ENCODE data around the gene SLC12A7. TPM values are rescaled to one million over a fixed set of nuclear protein-coding genes. Genes with fewer than 3 reads are reported as not detected.

Gene SLC12A7
- total and polyA plus RNA-seq, 2 of the 13 experiments (the other 11 are each of a cell fraction or from before 2014, with no cell fraction given): 14.0 to 18.5 TPM

GRCh38 chr5:1048162-1048721 lies 63.6 kb downstream of the SLC12A7 start (continued):
- TF ChIP-seq RBM22 (optimal IDR thresholded peaks at IDR 0.05; ENCODE audit: low read length): no peak
- TF ChIP-seq RXRA (CRISPR knock-in tag; IDR thresholded peaks at IDR 0.05): no peak
- no peak for TF ChIP-seq SRY (CRISPR knock-in tag; IDR thresholded peaks at IDR 0.05)
- no peak for TF ChIP-seq HOXA9 (CRISPR knock-in tag; IDR thresholded peaks at IDR 0.05; ENCODE audit: borderline replicate concordance)

GRCh38 chr5:1047332-1047965 lies 64.4 kb downstream of the SLC12A7 start:
- no peak for DNase-seq (ENCODE audit: low spot score)
- H3K79me2 ChIP-seq (ENCODE audit: insufficient read depth, low read length): no peaks in the 10 kb centered on the region
- no peak overlapping the region for H3K4me2 ChIP-seq (ENCODE audit: low read depth, low read length)
- H3K36me3 ChIP-seq (replicated peaks in 1 of 2; ENCODE audit: control insufficient read depth in 1 of 2, insufficient read depth in 2 of 2, low read length in 2 of 2): peaks cover 2 to 10% of the 10 kb centered on the region in 2 experiments; a peak in 3 of 5 replicates
- ChIA-PET POLR2A (no interaction called here), CTCF (ENCODE audit: low intra/inter-chr PET ratio, low total read pairs) (no interaction called here)
- TSS peak; percentile 39 for BruUV-seq (replicated peaks)
- no peaks in the 10 kb centered on the region for H3K27me3 ChIP-seq (ENCODE audit: control insufficient read depth in 1 of 2, insufficient read depth in 2 of 2, low read length in 2 of 2)
- H3K4me3 ChIP-seq (replicated peaks in 1 of 3; ENCODE audit: insufficient read depth in 1 of 3, low read depth in 2 of 3, low read length in 3 of 3): no peak overlapping the region
- FAIRE-seq: no peak
- in situ Hi-C loops (cut with HindIII; ENCODE audit: extremely low pct_ligation_motif_present, low pct_unique_long_range_greater_than_20kb): no loop called here
- WGBS (ENCODE audit: low lambda C conversion rate): 68% methylated on average over 11 of the region's 11 CpGs
- no peak for ATAC-seq
- H2AFZ ChIP-seq (ENCODE audit: low read length): no peak overlapping the region
- H3K4me1 ChIP-seq (ENCODE audit: insufficient read depth, low read length): no peaks in the 10 kb centered on the region
- intact Hi-C loops (cut with micrococcal nuclease; ENCODE audit: unreplicated experiment): no loop called here
- no peak overlapping the region for H3K9ac ChIP-seq (ENCODE audit: insufficient read depth, low read depth, low read length)
- no peaks in the 10 kb centered on the region for H3K9me3 ChIP-seq (ENCODE audit: low read length)
- H3K27ac ChIP-seq (ENCODE audit: extremely low read length, insufficient read depth, low read length): no peak overlapping the region
- H4K20me1 ChIP-seq (ENCODE audit: insufficient read depth, low read length): no peaks in the 10 kb centered on the region
- TF ChIP-seq ZBTB8A (CRISPR knock-in tag; IDR thresholded peaks at IDR 0.05; ENCODE audit: borderline replicate concordance, low read depth): no peak
- TF ChIP-seq, protein P1, sequence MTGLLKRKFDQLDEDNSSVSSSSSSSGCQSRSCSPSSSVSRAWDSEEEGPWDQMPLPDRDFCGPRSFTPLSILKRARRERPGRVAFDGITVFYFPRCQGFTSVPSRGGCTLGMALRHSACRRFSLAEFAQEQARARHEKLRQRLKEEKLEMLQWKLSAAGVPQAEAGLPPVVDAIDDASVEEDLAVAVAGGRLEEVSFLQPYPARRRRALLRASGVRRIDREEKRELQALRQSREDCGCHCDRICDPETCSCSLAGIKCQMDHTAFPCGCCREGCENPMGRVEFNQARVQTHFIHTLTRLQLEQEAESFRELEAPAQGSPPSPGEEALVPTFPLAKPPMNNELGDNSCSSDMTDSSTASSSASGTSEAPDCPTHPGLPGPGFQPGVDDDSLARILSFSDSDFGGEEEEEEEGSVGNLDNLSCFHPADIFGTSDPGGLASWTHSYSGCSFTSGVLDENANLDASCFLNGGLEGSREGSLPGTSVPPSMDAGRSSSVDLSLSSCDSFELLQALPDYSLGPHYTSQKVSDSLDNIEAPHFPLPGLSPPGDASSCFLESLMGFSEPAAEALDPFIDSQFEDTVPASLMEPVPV (CRISPR knock-in tag; IDR thresholded peaks at IDR 0.05): no peak
- TF ChIP-seq, protein P2, sequence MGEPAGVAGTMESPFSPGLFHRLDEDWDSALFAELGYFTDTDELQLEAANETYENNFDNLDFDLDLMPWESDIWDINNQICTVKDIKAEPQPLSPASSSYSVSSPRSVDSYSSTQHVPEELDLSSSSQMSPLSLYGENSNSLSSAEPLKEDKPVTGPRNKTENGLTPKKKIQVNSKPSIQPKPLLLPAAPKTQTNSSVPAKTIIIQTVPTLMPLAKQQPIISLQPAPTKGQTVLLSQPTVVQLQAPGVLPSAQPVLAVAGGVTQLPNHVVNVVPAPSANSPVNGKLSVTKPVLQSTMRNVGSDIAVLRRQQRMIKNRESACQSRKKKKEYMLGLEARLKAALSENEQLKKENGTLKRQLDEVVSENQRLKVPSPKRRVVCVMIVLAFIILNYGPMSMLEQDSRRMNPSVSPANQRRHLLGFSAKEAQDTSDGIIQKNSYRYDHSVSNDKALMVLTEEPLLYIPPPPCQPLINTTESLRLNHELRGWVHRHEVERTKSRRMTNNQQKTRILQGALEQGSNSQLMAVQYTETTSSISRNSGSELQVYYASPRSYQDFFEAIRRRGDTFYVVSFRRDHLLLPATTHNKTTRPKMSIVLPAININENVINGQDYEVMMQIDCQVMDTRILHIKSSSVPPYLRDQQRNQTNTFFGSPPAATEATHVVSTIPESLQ (CRISPR knock-in tag; conservative IDR thresholded peaks at IDR 0.05): no peak
- TF ChIP-seq HIVEP1 (CRISPR knock-in tag; IDR thresholded peaks at IDR 0.05): no peak
- TF ChIP-seq ZNF589 (CRISPR knock-in tag; conservative IDR thresholded peaks at IDR 0.05): no peak
- TF ChIP-seq, protein P3, sequence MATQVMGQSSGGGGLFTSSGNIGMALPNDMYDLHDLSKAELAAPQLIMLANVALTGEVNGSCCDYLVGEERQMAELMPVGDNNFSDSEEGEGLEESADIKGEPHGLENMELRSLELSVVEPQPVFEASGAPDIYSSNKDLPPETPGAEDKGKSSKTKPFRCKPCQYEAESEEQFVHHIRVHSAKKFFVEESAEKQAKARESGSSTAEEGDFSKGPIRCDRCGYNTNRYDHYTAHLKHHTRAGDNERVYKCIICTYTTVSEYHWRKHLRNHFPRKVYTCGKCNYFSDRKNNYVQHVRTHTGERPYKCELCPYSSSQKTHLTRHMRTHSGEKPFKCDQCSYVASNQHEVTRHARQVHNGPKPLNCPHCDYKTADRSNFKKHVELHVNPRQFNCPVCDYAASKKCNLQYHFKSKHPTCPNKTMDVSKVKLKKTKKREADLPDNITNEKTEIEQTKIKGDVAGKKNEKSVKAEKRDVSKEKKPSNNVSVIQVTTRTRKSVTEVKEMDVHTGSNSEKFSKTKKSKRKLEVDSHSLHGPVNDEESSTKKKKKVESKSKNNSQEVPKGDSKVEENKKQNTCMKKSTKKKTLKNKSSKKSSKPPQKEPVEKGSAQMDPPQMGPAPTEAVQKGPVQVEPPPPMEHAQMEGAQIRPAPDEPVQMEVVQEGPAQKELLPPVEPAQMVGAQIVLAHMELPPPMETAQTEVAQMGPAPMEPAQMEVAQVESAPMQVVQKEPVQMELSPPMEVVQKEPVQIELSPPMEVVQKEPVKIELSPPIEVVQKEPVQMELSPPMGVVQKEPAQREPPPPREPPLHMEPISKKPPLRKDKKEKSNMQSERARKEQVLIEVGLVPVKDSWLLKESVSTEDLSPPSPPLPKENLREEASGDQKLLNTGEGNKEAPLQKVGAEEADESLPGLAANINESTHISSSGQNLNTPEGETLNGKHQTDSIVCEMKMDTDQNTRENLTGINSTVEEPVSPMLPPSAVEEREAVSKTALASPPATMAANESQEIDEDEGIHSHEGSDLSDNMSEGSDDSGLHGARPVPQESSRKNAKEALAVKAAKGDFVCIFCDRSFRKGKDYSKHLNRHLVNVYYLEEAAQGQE (IDR thresholded peaks at IDR 0.05; ENCODE audit: borderline replicate concordance in 1 of 2, low read depth in 1 of 2, low read length in 2 of 2): no peak
- TF ChIP-seq, protein P4, sequence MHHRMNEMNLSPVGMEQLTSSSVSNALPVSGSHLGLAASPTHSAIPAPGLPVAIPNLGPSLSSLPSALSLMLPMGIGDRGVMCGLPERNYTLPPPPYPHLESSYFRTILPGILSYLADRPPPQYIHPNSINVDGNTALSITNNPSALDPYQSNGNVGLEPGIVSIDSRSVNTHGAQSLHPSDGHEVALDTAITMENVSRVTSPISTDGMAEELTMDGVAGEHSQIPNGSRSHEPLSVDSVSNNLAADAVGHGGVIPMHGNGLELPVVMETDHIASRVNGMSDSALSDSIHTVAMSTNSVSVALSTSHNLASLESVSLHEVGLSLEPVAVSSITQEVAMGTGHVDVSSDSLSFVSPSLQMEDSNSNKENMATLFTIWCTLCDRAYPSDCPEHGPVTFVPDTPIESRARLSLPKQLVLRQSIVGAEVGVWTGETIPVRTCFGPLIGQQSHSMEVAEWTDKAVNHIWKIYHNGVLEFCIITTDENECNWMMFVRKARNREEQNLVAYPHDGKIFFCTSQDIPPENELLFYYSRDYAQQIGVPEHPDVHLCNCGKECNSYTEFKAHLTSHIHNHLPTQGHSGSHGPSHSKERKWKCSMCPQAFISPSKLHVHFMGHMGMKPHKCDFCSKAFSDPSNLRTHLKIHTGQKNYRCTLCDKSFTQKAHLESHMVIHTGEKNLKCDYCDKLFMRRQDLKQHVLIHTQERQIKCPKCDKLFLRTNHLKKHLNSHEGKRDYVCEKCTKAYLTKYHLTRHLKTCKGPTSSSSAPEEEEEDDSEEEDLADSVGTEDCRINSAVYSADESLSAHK (CRISPR knock-in tag; IDR thresholded peaks at IDR 0.05; ENCODE audit: borderline replicate concordance): no peak
- TF ChIP-seq KLF13 (CRISPR knock-in tag; IDR thresholded peaks at IDR 0.05): no peak
